MM.1S (cell line): ENCODE measurements around the gene STAU1.

ENCODE experiments used
- DNase-seq: peaks from one replicate; pipeline ENCODE4 v3.0.0-alpha.2; 2015
- H2AFZ ChIP-seq: fragments of 300-600 bp; sonication (generic); 2 replicates; pipeline ENCODE4 v1.6.0; 2016; ENCODE audit warnings: antibody characterized with exemption, low read length
- H3F3A ChIP-seq: fragments of 300-600 bp; sonication (generic); 2 replicates; pipeline ENCODE4 v1.6.1; 2016; ENCODE audit warnings: mild to moderate bottlenecking, antibody characterized with exemption, low read length, moderate library complexity, mixed read lengths; ENCODE audit not compliant: insufficient read depth
- H3K27ac ChIP-seq: fragments of 300-600 bp; sonication (generic); 2 replicates; pipeline ENCODE4 v1.5.1; 2016; ENCODE audit warnings: mild to moderate bottlenecking, low read length
- H3K27me3 ChIP-seq: fragments of 300-600 bp; sonication (generic); replicated peaks from 2 replicates; pipeline ENCODE4 v1.6.0; 2016; ENCODE audit warnings: low read length; ENCODE audit not compliant: insufficient read depth
- H3K36me3 ChIP-seq: fragments of 300-600 bp; sonication (generic); replicated peaks from 2 replicates; pipeline ENCODE4 v1.6.1; 2016; ENCODE audit warnings: mild to moderate bottlenecking, low read length, mixed read lengths; ENCODE audit not compliant: insufficient read depth
- H3K4me1 ChIP-seq: fragments of 300-600 bp; sonication (generic); 2 replicates; pipeline ENCODE4 v1.6.1; 2016; ENCODE audit warnings: low read length, mixed read lengths
- H3K4me2 ChIP-seq: fragments of 300-600 bp; sonication (generic); 2 replicates; pipeline ENCODE4 v1.6.0; 2016; ENCODE audit warnings: low read depth, low read length
- H3K4me3 ChIP-seq: fragments of 300-600 bp; sonication (generic); 2 replicates; pipeline ENCODE4 v1.5.1; 2016; ENCODE audit warnings: low read length, mixed read lengths
- H3K79me2 ChIP-seq: fragments of 300-600 bp; sonication (generic); 2 replicates; pipeline ENCODE4 v1.6.1; 2016; ENCODE audit warnings: mixed run types, low read length, mixed read lengths
- H3K9ac ChIP-seq: fragments of 300-600 bp; sonication (generic); 2 replicates; pipeline ENCODE4 v1.6.1; 2016; ENCODE audit warnings: low read length, mixed read lengths
- H3K9me2 ChIP-seq: fragments of 300-600 bp; sonication (generic); replicated peaks from 2 replicates; pipeline ENCODE4 v1.6.1; 2016; ENCODE audit warnings: mild to moderate bottlenecking, low read length, mixed read lengths; ENCODE audit not compliant: insufficient read depth
- H3K9me3 ChIP-seq: fragments of 300-600 bp; sonication (generic); replicated peaks from 2 replicates; pipeline ENCODE4 v1.6.1; 2016; ENCODE audit warnings: mild to moderate bottlenecking, low read length, mixed read lengths; ENCODE audit not compliant: insufficient read depth
- H4K20me1 ChIP-seq: fragments of 300-600 bp; sonication (generic); 2 replicates; pipeline ENCODE4 v1.6.1; 2016; ENCODE audit warnings: mild to moderate bottlenecking, low read length, moderate library complexity, mixed read lengths; ENCODE audit not compliant: insufficient read depth
- CTCF ChIP-seq: fragments of 300-600 bp; sonication (generic); IDR thresholded peaks from 2 replicates; pipeline ENCODE4 v1.5.1; 2016; ENCODE audit warnings: antibody characterized with exemption, low read length, mixed read lengths
- EZH2 ChIP-seq: fragments of 300-600 bp; sonication (generic); optimal IDR thresholded peaks from 2 replicates; pipeline ENCODE3; 2017; ENCODE audit warnings: low read depth, mild to moderate bottlenecking, antibody characterized with exemption, low read length, mixed read lengths
- EZH2phosphoT487 ChIP-seq: fragments of 300-600 bp; sonication (generic); IDR thresholded peaks from 2 replicates; pipeline ENCODE4 v1.6.1; 2018; ENCODE audit warnings: antibody characterized with exemption, low read length

Gene STAU1

GRCh38 chr20:49099011-49099410 lies 89.1 kb downstream of the STAU1 start:
- TF ChIP-seq CTCF: no peak
- no peak for TF ChIP-seq EZH2phosphoT487
- TF ChIP-seq EZH2: no peak
- Histone ChIP-seq H4K20me1 (no peaks in the 10 kb centered on the region), H3K4me1 (no peaks in the 10 kb centered on the region), H3K4me3 (no peak overlapping the region), H3K27ac (no peak overlapping the region), H3K79me2 (peaks cover 25% of the 10 kb centered on the region), H3K27me3 (no peaks in the 10 kb centered on the region), H3K9ac (no peak overlapping the region), H2AFZ (no peak overlapping the region), H3K9me2 (no peaks in the 10 kb centered on the region), H3F3A (no peaks in the 10 kb centered on the region), H3K36me3 (peaks cover 19% of the 10 kb centered on the region), H3K4me2 (no peak overlapping the region), H3K9me3 (no peaks in the 10 kb centered on the region)
- DNase-seq: no peak

GRCh38 chr20:49098136-49098535 lies 90.0 kb downstream of the STAU1 start:
- H3K27me3 ChIP-seq: no peaks in the 10 kb centered on the region
- no peak overlapping the region for H3K4me2 ChIP-seq
- H3K4me3 ChIP-seq: no peak overlapping the region
- H3K9me3 ChIP-seq: no peaks in the 10 kb centered on the region
- no peak overlapping the region for H2AFZ ChIP-seq
- H4K20me1 ChIP-seq: no peaks in the 10 kb centered on the region
- peaks cover 25% of the 10 kb centered on the region for H3K79me2 ChIP-seq
- H3K9ac ChIP-seq: no peak overlapping the region
- H3F3A ChIP-seq: no peaks in the 10 kb centered on the region
- no peak for TF ChIP-seq EZH2phosphoT487
- TF ChIP-seq EZH2: no peak
- TF ChIP-seq CTCF: no peak
- H3K36me3 ChIP-seq: peaks cover 22% of the 10 kb centered on the region
- H3K9me2 ChIP-seq: no peaks in the 10 kb centered on the region
- H3K27ac ChIP-seq: no peak overlapping the region
- no peaks in the 10 kb centered on the region for H3K4me1 ChIP-seq
- DNase-seq: no peak

GRCh38 chr20:49097159-49097558 lies 91.0 kb downstream of the STAU1 start:
- no peak overlapping the region for H3K9ac ChIP-seq
- H3K27me3 ChIP-seq: no peaks in the 10 kb centered on the region
- no peaks in the 10 kb centered on the region for H3K4me1 ChIP-seq
- no peaks in the 10 kb centered on the region for H4K20me1 ChIP-seq
- no peak for DNase-seq
- no peak overlapping the region for H2AFZ ChIP-seq
- TF ChIP-seq CTCF (no peak), EZH2 (no peak), EZH2phosphoT487 (no peak)
- H3K36me3 ChIP-seq: peaks cover 24% of the 10 kb centered on the region
- H3K27ac ChIP-seq: no peak overlapping the region
- H3K9me3 ChIP-seq: no peaks in the 10 kb centered on the region
- no peaks in the 10 kb centered on the region for H3K9me2 ChIP-seq
- H3K4me3 ChIP-seq: no peak overlapping the region
- no peaks in the 10 kb centered on the region for H3F3A ChIP-seq
- peaks cover 25% of the 10 kb centered on the region for H3K79me2 ChIP-seq
- H3K4me2 ChIP-seq: no peak overlapping the region
